ENCODE measurements around the gene POU2F3.

- TF ChIP-seq CTCF (conservative IDR thresholded peaks at IDR 0.05 in 1 of 2, IDR thresholded peaks at IDR 0.05 in 1 of 2; ENCODE audit: low read depth in 1 of 2, low read length in 2 of 2) = no peak
- no peak for TF ChIP-seq EZH2 (IDR thresholded peaks at IDR 0.05; ENCODE audit: low read length, missing control alignments)
Observed at GRCh38 chr11:120257346-120257745, 17.4 kb downstream of the POU2F3 start.
